Fibroblast of lung (primary cell): ENCODE results near the gene PRMT7. TPM values are rescaled to one million over a fixed set of nuclear protein-coding genes. Genes with fewer than 3 reads are reported as not detected.

Experiments used
- DNase-seq, 2 donors: peaks; one replicate each; pipeline versions ENCODE4 v3.0.0 to v3.0.0-alpha.2; 2010; ENCODE audit warnings: low read depth in 2 of 2
- H2AFZ ChIP-seq: 2 replicates; pipeline ENCODE4 v1.5.1; 2012; ENCODE audit warnings: low read length, control low read depth, inconsistent platforms
- H3K27ac ChIP-seq: 2 replicates; pipeline ENCODE4 v1.5.1; 2011; ENCODE audit warnings: low read length, control low read depth; ENCODE audit not compliant: insufficient read depth
- H3K27me3 ChIP-seq: 2 replicates; pipeline ENCODE4 v1.5.1; 2011; ENCODE audit warnings: mild to moderate bottlenecking, low read length; ENCODE audit not compliant: control insufficient read depth, insufficient read depth
- H3K36me3 ChIP-seq: 2 replicates; pipeline ENCODE4 v1.5.1; 2011; ENCODE audit warnings: low read length; ENCODE audit not compliant: control insufficient read depth, insufficient read depth
- H3K4me1 ChIP-seq: 2 replicates; pipeline ENCODE4 v1.5.1; 2011; ENCODE audit warnings: low read length; ENCODE audit not compliant: control insufficient read depth, insufficient read depth; ENCODE audit errors: extremely low read depth
- H3K4me2 ChIP-seq: 2 replicates; pipeline ENCODE4 v1.5.1; 2011; ENCODE audit warnings: low read length, control low read depth; ENCODE audit not compliant: insufficient read depth; ENCODE audit errors: extremely low read depth
- H3K4me3 ChIP-seq, 4 experiments: fragments of 200-600 bp in 1 of 4; sonication (generic) in 1 of 4; replicated peaks in 1 of 4; 2 replicates each; pipeline ENCODE4 v1.5.1; 2011 to 2016; ENCODE audit warnings: low read length in 4 of 4, low read depth in 3 of 4, mild to moderate bottlenecking in 3 of 4, control low read depth in 2 of 4, inconsistent platforms in 1 of 4, mixed read lengths in 1 of 4; ENCODE audit not compliant: insufficient read depth in 1 of 4; ENCODE audit errors: control extremely low read depth in 1 of 4
- H3K79me2 ChIP-seq: 2 replicates; pipeline ENCODE4 v1.5.1; 2012; ENCODE audit warnings: mild to moderate bottlenecking, low read length, inconsistent platforms; ENCODE audit not compliant: control insufficient read depth, insufficient read depth
- H3K9ac ChIP-seq: 2 replicates; pipeline ENCODE4 v1.5.1; 2011; ENCODE audit warnings: mild to moderate bottlenecking, low read length, control low read depth; ENCODE audit not compliant: insufficient read depth
- H3K9me3 ChIP-seq: 2 replicates; pipeline ENCODE4 v1.5.1; 2012; ENCODE audit warnings: low read depth, low read length; ENCODE audit not compliant: control insufficient read depth, insufficient read depth
- H4K20me1 ChIP-seq: 2 replicates; pipeline ENCODE4 v1.5.1; 2011; ENCODE audit warnings: low read length; ENCODE audit not compliant: control insufficient read depth, insufficient read depth; ENCODE audit errors: extremely low read depth
- EZH2 ChIP-seq: IDR thresholded peaks from 2 replicates; pipeline ENCODE4 v1.5.1; 2012; ENCODE audit warnings: low read length, control low read depth, mild to moderate bottlenecking; ENCODE audit errors: missing control alignments
- polyA plus RNA-seq, 2 donors: library from polyadenylated mRNA; depleted of rRNA in 1 of 2; stranded (reverse) in 1 of 2; unstranded in 1 of 2; fragments of >200 nt; gene quantifications; 2 replicates each; pipeline ENCODE4 v1.2.1, GENCODE V29; 2011 to 2012; ENCODE audit warnings: missing spikeins in 1 of 2
- total RNA-seq: library from RNA; depleted of rRNA; stranded (reverse); fragments of >200 nt; gene quantifications from 2 replicates; pipeline ENCODE4 v1.2.1, GENCODE V29; 2014
- TF ChIP-seq, protein P1 (sequence below), 2 donors: IDR thresholded peaks in 1 of 2; conservative IDR thresholded peaks in 1 of 2; 1 replicate in 1 of 2; 2 replicates in 1 of 2; pipeline ENCODE4 v1.5.1; 2011 to 2012; ENCODE audit warnings: low read length in 2 of 2, control low read depth in 1 of 2, inconsistent platforms in 1 of 2, low read depth in 1 of 2, mild to moderate bottlenecking in 1 of 2

PRMT7 gene
- total and polyA plus RNA-seq, 2 donors (not counting 1 experiment from before 2014, with no cell fraction given), result 24.0 to 39.3 TPM

DNA sequence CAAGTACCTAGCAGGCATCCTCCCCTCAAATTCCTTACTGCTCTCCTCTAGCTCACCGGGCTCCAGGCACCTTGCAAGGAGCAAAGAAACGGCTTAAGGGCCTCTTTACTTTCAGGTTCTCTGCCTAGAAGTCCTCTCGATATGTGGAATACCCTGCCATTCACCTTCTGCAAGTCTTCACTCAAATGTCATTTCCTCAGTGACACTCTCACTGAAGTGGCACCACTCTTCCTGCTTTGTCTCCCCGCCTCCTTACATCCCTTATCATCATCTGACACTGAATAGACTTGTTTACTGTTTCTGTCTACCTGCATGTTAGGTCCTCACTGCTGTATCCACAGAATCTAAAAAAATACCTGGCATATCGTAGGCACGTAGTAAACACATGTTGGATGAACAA lies 1.0 kb upstream of the PRMT7 start:
- H3K9ac ChIP-seq, result peak overlapping the region; percentile 82
- no peaks in the 10 kb centered on the region for H3K36me3 ChIP-seq
- H2AFZ ChIP-seq, result no peak overlapping the region
- peak overlapping the region; percentile 87 for H3K27ac ChIP-seq
- no peaks in the 10 kb centered on the region for H3K9me3 ChIP-seq
- peak overlapping the region; percentile 99 for H3K4me2 ChIP-seq
- peaks cover 5% of the 10 kb centered on the region for H3K4me1 ChIP-seq
- peaks cover 41% of the 10 kb centered on the region for H3K79me2 ChIP-seq
- peak overlapping the region; percentile 86 to 97 (median 90) for H3K4me3 ChIP-seq
- no peak for DNase-seq
- no peaks in the 10 kb centered on the region for H3K27me3 ChIP-seq
- no peaks in the 10 kb centered on the region for H4K20me1 ChIP-seq
- no peak for TF ChIP-seq EZH2
- TF ChIP-seq, protein P1, sequence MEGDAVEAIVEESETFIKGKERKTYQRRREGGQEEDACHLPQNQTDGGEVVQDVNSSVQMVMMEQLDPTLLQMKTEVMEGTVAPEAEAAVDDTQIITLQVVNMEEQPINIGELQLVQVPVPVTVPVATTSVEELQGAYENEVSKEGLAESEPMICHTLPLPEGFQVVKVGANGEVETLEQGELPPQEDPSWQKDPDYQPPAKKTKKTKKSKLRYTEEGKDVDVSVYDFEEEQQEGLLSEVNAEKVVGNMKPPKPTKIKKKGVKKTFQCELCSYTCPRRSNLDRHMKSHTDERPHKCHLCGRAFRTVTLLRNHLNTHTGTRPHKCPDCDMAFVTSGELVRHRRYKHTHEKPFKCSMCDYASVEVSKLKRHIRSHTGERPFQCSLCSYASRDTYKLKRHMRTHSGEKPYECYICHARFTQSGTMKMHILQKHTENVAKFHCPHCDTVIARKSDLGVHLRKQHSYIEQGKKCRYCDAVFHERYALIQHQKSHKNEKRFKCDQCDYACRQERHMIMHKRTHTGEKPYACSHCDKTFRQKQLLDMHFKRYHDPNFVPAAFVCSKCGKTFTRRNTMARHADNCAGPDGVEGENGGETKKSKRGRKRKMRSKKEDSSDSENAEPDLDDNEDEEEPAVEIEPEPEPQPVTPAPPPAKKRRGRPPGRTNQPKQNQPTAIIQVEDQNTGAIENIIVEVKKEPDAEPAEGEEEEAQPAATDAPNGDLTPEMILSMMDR (conservative IDR thresholded peaks at IDR 0.05 in 1 of 2, IDR thresholded peaks at IDR 0.05 in 1 of 2; ENCODE audit: low read depth in 1 of 2, low read length in 2 of 2), result no peak

DNA sequence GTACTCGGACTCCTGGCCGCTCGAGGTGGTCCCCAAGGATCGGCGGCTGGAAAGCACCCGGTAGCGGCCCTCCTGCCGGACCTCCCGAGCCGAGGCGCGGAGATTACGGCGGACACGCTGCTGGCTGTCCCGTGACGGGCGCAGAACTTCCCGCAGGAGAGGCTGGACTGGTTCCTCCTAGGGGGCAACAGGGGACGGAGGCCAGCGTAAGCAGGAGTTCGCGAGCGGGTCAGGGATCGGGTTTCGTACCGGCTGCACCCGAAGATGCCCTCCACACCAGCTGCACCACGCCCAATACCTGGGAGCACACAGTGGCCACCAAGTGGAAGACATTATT lies 414 bp upstream of the PRMT7 start:
- no peak for TF ChIP-seq EZH2
- TF ChIP-seq, protein P1 (conservative IDR thresholded peaks at IDR 0.05 in 1 of 2, IDR thresholded peaks at IDR 0.05 in 1 of 2; ENCODE audit: low read depth in 1 of 2, low read length in 2 of 2), result no peak
- DNase-seq, result no peak
- no peaks in the 10 kb centered on the region for H3K27me3 ChIP-seq

DNA sequence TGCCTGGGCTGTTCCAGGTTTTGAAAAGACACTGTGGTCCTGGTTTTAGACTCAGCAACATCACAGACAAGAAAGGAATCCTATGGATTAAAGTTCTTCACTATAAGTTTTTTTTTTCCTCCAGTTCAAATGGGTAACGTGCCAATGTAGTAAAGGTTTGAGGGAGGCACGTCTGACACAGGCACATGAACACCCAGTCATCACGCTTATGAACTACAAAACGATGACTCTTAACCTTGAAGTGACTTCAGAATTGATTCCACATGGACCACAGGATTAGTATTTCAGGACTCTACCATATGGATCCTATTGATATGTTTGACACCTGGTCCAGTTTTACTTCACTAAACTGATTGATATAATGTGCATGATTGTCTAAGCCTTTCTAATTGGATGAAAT lies 2.3 kb downstream of the PRMT7 start:
- Histone ChIP-seq H3K4me2 (no peak overlapping the region), H3K27ac (no peak overlapping the region), H4K20me1 (no peaks in the 10 kb centered on the region), H3K4me3 (no peak overlapping the region), H3K36me3 (peaks cover 5% of the 10 kb centered on the region), H3K27me3 (no peaks in the 10 kb centered on the region), H3K4me1 (peaks cover 5% of the 10 kb centered on the region), H3K9me3 (no peaks in the 10 kb centered on the region), H3K79me2 (peaks cover 37% of the 10 kb centered on the region), H3K9ac (no peak overlapping the region), H2AFZ (no peak overlapping the region)
- no peak for DNase-seq
- TF ChIP-seq, protein P1 (conservative IDR thresholded peaks at IDR 0.05 in 1 of 2, IDR thresholded peaks at IDR 0.05 in 1 of 2; ENCODE audit: low read depth in 1 of 2, low read length in 2 of 2), result no peak
- no peak for TF ChIP-seq EZH2

More for the DNA sequence above, 414 bp upstream of the PRMT7 start:
- no peaks in the 10 kb centered on the region for H4K20me1 ChIP-seq
- H3K4me2 ChIP-seq, result peak overlapping the region; percentile 99
- H3K9ac ChIP-seq, result peak overlapping the region; percentile 82
- H3K4me3 ChIP-seq, result peak overlapping the region; percentile 86 to 97 (median 90)
- peak overlapping the region; percentile 98 for H2AFZ ChIP-seq
- no peaks in the 10 kb centered on the region for H3K9me3 ChIP-seq
- peak overlapping the region; percentile 87 for H3K27ac ChIP-seq
- H3K36me3 ChIP-seq, result no peaks in the 10 kb centered on the region
- H3K79me2 ChIP-seq, result peaks cover 41% of the 10 kb centered on the region
- H3K4me1 ChIP-seq, result peaks cover 5% of the 10 kb centered on the region
